ENCODE results near the gene EXOSC10.

Gene EXOSC10

GRCh38 chr1:11099310-11100148 is at the start of gene EXOSC10:
TSS of gene EXOSC10 (minus strand) at chr1:11099869. CDS start at chr1:11099831, 38 bp downstream.
- peak; percentile 89 for DNase-seq (ENCODE audit: low read depth)

DNA sequence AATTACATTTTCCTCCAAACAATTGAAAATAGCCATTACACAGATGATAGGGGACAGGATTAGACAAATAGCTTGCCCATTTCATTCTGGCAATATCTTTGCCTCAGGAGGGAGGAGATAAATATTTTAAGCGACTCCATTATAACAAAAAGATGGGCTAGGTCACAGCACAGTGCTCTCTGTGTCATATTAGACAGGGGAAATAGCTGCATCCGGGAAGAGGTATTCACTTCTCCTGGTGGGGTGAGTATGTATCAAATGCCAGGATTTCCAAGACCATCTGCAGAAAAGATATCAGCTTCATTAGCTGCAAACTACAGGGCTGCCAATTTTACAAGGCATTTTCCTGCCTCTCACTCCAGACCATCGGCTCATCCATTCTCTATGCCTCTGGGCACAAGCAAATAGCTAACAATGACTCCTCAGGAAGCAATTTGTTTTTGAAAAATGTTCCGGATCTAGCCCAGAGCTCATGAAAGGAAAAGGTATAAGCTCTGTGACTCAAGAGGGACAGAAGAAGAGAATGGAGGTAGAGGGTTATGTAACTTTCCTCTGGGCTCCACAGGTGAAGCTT is 47.6 kb upstream of the EXOSC10 start:
- no peak for DNase-seq (ENCODE audit: low read depth)

- DNase-seq (ENCODE audit: low read depth), result no peak
These were observed 46.1 kb upstream of the EXOSC10 start for GRCh38 chr1:11145741-11146140.

DNA sequence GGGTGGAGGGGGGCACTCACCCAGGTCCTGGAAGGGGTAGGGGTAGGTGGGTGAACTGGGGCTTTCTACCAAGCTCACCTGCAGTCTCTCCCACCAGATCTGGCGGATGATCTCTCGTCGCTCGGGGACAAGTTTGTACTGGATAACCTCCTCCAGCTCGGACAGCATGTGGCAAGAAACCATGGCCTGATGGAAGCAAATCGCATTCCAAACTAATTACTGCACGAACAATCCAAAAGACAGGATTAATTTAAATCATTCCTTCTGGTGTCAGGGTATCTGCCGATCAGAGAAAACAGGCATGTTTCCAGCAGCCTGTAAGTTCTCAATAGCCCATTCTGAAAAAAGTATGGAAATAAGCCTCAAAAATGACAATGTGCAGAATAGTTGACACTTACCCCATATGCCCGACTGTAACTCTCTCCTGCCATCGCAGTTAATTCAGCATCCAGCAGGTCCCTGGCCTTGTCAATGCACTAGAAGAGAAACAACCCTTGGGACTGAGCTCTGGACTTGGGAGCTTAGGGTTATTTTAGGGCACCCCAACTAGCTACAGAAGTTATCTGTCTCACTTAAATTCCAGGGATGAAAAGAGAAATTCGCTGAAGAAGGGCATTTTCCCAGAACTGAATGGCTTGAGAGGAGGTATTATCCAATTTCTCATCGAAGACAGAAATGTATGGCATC is 45.0 kb upstream of the EXOSC10 start:
- no peak for DNase-seq (ENCODE audit: low read depth)

DNA sequence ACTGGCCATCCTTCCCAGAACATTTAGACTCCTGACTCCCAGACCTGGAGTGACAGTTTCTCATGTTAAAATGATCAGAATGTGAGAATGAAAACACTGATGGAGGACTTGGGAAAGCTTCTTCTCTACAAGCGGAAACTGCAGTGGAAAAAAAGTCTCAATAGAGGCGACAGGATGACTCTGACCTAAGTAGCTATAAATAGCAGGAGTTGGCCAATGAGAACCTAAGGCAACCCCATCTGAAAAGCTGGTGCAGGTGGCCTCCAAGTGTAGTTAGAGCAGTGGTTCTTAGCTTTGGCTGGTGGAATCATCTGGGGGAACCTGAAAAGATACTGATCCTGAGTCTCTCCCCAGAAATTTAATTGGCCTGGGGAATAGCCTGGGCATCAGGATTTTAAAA is 44.2 kb upstream of the EXOSC10 start:
- no peak for DNase-seq (ENCODE audit: low read depth)

DNA sequence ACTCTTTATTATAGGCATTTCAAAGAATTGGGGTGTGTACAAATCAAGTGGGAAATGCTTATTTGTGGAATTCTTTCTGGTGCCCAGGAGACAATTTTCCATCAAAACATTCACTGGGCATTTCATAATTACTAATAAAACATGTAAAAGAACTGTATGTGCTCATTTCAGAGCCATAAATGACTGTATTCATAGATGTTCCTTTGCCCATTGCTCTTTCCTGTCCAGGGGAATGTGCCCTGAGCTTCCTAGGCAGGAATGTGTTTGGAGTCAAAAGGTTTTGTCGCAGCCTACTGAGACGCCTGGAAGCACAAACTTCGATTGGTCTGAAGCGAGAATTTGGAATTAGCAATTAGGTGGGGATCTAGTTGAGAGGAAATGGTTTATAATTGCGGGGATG is 43.7 kb upstream of the EXOSC10 start:
- DNase-seq (ENCODE audit: low read depth), result no peak

GRCh38 chr1:11142618-11143391 is 43.1 kb upstream of the EXOSC10 start:
- no peak for DNase-seq (ENCODE audit: low read depth)

DNA sequence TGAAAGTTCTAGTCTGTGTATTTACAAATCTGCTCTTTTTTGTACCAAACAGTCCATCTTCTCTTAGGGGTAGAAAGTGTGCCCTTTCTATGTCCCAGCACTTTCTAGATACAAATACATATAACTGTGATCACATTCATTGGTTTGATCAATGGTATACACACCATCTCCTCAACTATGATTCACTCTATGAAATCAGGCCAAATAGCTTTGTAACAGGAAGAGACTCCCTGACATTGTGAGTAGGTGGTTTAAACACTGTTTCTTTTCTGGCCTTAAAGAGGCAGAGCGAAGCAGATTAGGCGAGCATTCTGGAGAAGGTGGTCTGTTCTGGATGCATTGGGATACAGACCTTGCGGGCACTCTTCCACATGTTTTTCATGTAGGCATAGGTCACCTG is 39.3 kb upstream of the EXOSC10 start:
- no peak for DNase-seq (ENCODE audit: low read depth)

- DNase-seq (ENCODE audit: low read depth), result no peak
These were observed 38.4 kb upstream of the EXOSC10 start for GRCh38 chr1:11138029-11138428.

GRCh38 chr1:11134898-11135266 is 35.2 kb upstream of the EXOSC10 start:
- no peak for DNase-seq (ENCODE audit: low read depth)

DNA sequence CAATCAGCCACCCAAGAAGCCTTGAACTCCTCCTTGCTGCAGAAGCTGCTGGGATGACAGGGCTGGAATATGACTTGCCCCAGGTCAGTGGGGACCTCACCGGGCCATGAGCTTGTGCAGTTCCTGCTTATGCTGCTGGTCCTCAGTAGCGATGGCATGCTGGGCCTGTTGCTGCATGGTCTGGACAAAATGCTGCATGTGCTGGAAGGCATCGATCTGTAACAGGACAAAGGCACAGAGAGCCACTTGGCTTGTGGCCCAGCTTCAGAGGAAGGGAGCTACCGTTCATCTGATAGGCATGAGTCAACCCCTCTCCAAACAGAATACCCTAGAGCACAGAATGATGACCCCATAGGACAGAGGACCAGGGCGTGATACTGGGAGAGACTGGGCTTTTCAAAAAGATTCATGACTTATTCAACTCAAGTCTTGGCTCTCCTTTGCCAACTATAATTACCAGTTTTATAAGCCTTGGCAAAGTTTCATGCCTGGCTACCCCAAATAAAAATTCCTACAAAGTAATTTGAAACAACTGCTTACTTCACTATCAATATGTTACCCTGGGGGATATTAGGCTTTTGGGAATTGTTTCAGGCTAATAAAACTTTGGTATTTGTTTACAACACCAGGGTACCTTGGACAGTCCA is 34.7 kb upstream of the EXOSC10 start:
- no peak for DNase-seq (ENCODE audit: low read depth)

DNA sequence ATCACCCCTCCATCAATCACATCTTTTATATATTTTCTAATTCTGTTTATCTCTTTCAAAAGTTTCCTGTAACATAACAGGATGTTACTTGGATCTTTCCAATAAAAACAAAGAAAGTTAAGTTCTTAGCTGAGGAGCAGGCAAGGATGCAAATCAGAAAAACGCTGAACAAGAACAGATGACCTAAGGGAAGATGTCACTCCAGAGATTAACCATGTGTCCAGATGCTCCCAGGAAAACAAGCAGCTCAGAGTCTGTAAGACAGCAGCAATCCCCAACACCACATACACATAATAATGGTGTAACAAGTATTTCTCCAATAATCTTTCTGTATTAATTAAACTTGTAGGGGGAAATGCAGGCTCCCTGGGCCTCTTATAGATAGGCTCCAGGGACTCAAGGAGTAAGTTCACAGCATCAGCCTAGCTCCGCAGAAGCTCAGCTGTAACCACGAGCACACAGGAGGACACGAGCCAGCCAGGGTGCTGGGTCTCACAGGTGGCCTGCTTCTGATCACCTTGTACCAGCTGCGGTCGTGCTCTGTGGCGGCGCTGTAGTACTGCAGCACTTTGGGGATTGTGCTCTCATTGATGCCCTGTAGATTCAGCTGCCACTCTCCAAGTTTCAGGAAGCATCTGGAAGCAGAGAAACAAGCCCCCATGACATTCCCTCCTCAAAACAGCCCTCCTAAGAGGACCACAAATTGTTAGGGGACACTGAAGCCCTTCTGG is 33.1 kb upstream of the EXOSC10 start:
- no peak for DNase-seq (ENCODE audit: low read depth)

GRCh38 chr1:11131816-11132215 is 32.1 kb upstream of the EXOSC10 start:
- DNase-seq (ENCODE audit: low read depth), result no peak

DNA sequence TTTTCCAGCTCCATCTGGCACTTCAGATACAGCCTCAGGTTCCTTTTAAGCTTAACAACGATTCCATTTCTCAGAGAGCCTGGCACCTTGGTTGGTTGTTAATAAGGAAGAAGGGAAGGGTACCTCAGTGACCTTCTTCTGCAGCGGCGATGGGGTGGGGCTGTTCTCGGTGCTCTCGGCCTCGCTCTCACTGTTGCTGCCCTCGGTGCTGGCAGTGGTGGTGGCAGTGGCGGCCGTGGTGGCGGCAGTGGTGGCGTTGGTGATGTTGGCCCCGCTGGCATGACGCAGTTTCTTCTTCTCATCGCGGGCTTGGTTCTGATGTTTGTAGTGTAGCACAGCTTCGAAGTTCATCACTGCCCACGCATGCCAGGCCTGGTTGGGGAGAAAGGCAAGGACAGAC is 30.7 kb upstream of the EXOSC10 start:
- DNase-seq (ENCODE audit: low read depth), result no peak

- no peak for DNase-seq (ENCODE audit: low read depth)
These were observed 30.2 kb upstream of the EXOSC10 start for GRCh38 chr1:11129649-11130390.

GRCh38 chr1:11126569-11126968 is 26.9 kb upstream of the EXOSC10 start:
- DNase-seq (ENCODE audit: low read depth), result no peak

GRCh38 chr1:11125931-11126330 is 26.3 kb upstream of the EXOSC10 start:
- no peak for DNase-seq (ENCODE audit: low read depth)

- DNase-seq (ENCODE audit: low read depth), result no peak
These were observed 25.3 kb upstream of the EXOSC10 start for GRCh38 chr1:11124965-11125364.

DNA sequence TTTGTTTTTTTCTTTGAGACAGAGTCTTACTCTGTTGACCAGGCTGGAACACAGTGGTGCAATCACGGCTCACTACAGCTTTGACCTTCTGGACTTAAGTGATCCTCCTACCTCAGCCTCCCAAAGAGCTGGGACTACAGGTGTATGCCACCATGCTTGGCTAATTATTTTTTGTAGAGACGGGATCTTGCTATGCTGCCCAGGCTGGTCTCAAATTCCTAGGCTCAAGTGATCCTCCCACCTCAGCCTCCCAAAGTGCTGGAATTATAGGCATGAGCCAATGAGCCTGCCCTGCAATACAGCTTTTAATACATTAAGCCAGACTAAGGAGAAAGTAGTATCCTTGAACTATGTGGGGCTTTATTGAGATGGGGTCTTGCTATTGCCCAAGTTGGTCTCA is 16.6 kb upstream of the EXOSC10 start:
- no peak for DNase-seq (ENCODE audit: low read depth)

DNA sequence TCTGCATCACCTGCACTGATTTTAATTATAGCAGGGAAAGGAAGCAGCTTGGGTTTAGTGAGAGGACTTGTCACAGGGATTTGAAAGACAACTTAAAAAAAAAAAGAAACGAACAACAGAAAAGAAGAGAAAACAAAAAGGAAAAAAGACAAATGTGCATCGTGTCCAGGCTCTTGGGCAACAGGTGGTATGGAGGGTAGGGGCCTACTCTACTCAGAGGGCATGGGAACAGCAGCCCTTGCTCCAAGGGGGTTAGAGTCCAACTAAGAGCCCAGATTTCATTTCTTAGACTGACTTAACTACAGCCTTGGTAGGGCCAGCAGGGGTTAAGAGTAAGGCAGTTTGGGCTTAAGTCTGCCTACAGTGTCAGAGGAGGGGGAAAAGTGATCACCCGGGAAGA is 15.3 kb upstream of the EXOSC10 start:
- no peak for DNase-seq (ENCODE audit: low read depth)
